GM12801 (cell line): ENCODE measurements around the gene RBM23.

ENCODE experiments used
- TF ChIP-seq, protein P1 (sequence below): IDR thresholded peaks from one replicate; pipeline ENCODE4 v1.5.1; 2011; ENCODE audit warnings: control low read depth; ENCODE audit not compliant: insufficient read length; ENCODE audit errors: extremely low read depth

RBM23 gene

DNA sequence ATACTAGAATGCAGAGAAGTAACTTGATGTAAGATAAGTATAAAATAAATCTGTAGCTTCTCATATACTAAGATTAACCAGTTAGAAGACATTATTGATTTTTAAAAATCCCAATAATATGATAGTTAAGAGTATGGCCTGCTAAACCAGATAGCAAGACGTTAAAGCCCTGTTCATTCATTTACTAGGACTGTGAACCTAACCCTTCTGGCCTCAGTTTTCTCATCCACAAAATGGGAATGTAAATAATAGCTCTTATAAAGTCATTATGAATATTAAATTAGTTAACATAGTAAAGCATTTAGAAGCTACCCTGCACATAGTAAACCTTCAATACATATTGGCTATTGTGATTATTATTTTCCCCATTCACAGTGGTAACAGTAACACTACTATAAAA, 16.2 kb upstream of the RBM23 start:
- TF ChIP-seq, protein P1, sequence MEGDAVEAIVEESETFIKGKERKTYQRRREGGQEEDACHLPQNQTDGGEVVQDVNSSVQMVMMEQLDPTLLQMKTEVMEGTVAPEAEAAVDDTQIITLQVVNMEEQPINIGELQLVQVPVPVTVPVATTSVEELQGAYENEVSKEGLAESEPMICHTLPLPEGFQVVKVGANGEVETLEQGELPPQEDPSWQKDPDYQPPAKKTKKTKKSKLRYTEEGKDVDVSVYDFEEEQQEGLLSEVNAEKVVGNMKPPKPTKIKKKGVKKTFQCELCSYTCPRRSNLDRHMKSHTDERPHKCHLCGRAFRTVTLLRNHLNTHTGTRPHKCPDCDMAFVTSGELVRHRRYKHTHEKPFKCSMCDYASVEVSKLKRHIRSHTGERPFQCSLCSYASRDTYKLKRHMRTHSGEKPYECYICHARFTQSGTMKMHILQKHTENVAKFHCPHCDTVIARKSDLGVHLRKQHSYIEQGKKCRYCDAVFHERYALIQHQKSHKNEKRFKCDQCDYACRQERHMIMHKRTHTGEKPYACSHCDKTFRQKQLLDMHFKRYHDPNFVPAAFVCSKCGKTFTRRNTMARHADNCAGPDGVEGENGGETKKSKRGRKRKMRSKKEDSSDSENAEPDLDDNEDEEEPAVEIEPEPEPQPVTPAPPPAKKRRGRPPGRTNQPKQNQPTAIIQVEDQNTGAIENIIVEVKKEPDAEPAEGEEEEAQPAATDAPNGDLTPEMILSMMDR = no peak

DNA sequence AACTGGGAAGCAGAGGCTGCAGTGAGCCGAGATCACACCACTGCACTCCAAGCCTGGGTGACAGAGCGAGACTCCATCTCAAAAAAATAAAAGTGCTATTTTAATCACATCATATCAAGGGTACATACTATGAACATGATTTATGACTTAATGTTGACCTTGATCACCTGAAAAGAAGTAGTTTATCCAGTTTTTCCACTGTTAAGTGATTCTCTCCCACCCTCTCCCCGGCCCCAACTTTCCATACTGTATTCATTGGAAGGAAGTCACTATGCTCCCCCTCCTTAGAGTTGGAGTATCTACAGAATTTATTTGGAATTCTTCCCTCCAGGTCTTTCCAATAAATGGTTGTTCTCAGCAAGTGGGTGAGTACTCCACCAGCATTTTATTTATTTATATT, 13.2 kb upstream of the RBM23 start:
- TF ChIP-seq, protein P1 = no peak

DNA sequence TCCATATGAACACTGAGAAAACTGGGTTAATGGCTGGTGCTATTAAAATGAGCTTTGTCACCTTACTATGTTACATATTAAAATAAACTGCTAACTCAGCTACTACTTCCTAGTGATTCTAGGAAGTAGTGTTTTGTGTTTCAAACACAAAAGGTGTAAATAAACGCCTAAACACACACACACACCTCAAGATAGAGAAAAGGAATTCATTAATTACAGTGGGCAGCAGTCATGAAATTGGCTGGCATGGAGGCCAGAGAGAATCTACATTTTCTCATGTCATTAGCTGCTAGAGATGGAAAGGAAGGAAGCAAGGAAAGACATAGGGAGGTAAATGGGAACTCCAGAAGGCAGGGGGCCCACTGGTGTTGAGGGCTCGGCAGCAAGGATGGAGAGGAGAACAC, 11.0 kb upstream of the RBM23 start:
- TF ChIP-seq, protein P1 = no peak

DNA sequence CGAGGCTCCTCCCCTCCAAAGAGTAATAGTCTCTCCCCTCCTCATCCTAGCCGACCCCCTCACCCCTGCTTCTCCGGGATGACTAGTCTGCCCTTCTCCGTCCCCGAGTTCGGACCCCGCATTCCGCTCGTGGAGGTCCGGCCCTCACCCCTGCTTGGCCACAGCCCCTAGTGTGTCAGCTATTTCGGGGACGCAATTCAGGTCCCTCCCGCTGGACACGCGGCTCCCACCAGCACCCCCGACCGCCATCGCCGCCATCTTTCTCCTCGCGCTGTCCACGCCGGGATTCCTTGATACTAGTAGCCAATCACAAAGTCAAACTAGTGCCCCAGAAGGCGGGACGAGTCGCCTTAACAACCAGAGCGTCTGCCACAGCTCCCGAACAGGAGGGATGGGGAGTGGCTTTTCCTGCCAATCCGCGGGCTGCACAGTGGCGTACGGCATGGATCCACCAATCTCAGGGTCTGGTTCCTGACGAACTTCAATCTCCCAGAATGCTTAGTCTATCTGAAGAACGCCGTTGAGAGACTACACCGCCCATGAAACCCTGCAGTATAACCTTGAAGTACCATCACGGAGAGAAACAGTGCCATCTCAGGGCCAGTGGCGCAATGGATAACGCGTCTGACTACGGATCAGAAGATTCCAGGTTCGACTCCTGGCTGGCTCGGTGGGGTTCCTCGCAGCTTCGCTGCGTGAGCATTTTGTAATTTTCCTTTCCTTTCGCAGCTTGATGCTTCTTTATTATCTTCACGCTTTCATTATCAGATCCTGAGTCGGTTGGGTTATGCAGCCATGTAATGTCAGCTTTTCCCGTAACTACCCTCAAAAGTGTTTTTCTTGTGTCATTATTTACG, 10.4 kb upstream of the RBM23 start, which contains the start of gene PRMT5:
TSS of gene PRMT5 (minus strand) at position 273 of the 857 bp plus-strand sequence. CDS start at position 258, 15 bp downstream.
- TF ChIP-seq, protein P1 = no peak

DNA sequence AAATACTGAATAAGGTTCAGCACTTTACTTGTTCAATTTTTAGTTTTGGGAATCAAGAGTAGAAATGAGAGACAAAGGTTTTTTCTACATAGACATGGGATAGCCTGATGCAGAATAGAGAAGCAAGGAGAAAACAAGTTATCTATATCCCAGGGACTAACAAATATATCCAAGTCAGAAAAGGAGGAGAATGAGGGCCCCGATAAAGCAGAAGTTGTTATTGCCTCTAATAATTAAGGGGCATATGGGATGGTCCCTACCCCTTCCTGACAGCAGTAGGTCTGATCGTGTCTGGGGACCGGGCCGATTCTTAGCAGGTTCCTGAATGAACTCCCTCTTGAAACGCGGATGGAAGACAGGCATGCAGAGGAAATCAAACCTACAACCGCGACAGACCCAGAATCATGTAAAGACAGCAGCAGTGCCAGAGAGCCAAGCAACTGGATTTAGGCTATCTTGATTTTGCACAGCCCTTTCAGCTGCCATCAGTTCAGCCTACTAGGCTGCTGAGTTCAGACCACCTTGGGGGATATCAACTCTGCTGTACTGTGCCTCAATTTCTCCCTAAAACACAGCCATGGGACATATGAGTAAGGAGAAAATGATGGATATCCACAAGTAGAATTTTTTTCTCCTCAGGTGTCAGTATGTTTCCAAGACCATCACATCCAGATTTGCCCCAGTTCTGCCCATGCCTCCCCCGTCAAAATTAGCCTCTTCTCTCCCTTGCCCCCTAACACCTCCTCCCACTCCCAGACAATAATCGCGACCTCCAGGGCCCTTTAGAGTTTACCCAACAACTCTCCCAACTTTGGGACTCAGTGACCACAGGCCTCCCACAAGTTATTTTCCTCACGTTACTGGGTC, 9.5 kb upstream of the RBM23 start:
- TF ChIP-seq, protein P1 = no peak

DNA sequence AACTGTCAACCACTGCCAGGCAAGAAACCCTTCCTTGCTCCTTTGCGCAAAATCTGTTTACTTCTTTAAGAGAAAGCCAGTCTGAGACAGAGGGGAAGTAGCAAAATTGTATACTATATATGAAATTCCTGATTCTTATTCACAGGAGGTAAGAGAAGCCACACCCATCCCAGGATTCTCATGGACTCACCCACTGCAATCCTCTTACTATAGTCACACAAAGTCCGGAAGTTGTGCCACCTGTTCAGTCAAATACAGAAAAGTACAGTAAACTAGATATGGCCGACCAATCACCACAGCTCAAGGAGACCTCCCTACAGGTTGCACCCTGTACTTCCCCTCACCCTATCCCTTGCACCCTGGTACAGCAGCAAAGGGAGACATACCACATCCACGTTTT, 7.4 kb upstream of the RBM23 start:
- TF ChIP-seq, protein P1 = no peak

DNA sequence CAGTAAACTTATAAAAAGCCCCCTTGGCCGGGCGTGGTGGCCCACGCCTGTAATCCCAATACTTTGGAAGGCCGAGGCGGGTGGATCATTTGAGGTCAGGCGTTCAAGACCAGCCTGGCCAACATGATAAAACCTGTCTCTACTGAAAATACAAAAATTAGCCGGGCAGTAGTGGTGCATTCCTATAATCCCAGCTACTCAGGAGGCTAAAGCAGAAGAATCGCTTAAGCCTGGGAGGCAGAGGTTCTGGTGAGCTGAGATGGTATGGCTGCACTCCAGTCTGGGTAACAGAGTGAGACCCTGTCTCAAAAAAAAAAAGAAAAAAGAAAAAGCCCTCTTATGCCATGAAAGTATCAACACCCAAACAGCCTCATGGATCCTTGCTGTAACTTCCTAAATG, 6.6 kb upstream of the RBM23 start:
- TF ChIP-seq, protein P1 = no peak
